CD4-positive, alpha-beta T cell (primary cell): Measurements from ENCODE around the gene SLC23A2. TPM values are rescaled to one million over a fixed set of nuclear protein-coding genes. Genes with fewer than 3 reads are reported as not detected.

Experiments
- ATAC-seq: fragments of 200-7000 bp; cut with Tn5 transposase; one replicate; pipeline ENCODE4 v1.10.0; 2022; ENCODE audit warnings: mild to moderate bottlenecking; ENCODE audit not compliant: poor library complexity
- CTCF ChIA-PET: fragments of 350-600 bp; sonication (Branson Sonifier 250); formaldehyde crosslinking; loops from one replicate; lab custom pipeline; 2021; ENCODE audit warnings: antibody characterized with exemption, inconsistent platforms; lab: Charles Lee
- POLR2A ChIA-PET: fragments of 350-600 bp; sonication (Branson Sonifier 250); formaldehyde crosslinking; loops from one replicate; lab custom pipeline; 2021; ENCODE audit warnings: antibody characterized with exemption, inconsistent platforms; lab: Charles Lee
- DNase-seq, 14 experiments: peaks; one replicate each; pipeline ENCODE4 v3.0.0-alpha.2; 2013 to 2020; ENCODE audit warnings: mixed read lengths in 2 of 14
- H3K27ac ChIP-seq, 2 donors: one replicate each; pipeline versions ENCODE4 v1.5.1 to v1.7.0; 2013; ENCODE audit warnings: low read length in 2 of 2, low read depth in 1 of 2, mild to moderate bottlenecking in 1 of 2
- H3K27me3 ChIP-seq, 2 experiments: 1 replicate in 1 of 2; 2 replicates in 1 of 2; pipeline versions ENCODE4 v1.6.1 to v1.7.0; 2013; ENCODE audit warnings: low read length in 2 of 2, control low read depth in 1 of 2, mild to moderate bottlenecking in 1 of 2, moderate library complexity in 1 of 2; ENCODE audit not compliant: insufficient read depth in 2 of 2, control insufficient read depth in 1 of 2
- H3K36me3 ChIP-seq: one replicate; pipeline ENCODE4 v1.6.1; 2013; ENCODE audit warnings: low read length, control low read depth; ENCODE audit not compliant: insufficient read depth
- H3K4me1 ChIP-seq: one replicate; pipeline ENCODE4 v1.6.1; 2013; ENCODE audit warnings: low read length, control low read depth; ENCODE audit not compliant: insufficient read depth
- H3K4me3 ChIP-seq: one replicate; pipeline ENCODE4 v1.5.1; 2013; ENCODE audit warnings: mild to moderate bottlenecking, low read length, moderate library complexity
- H3K9me3 ChIP-seq, 2 experiments: 1 replicate in 1 of 2; 2 replicates in 1 of 2; pipeline versions ENCODE4 v1.6.1 to v1.7.0; 2013; ENCODE audit warnings: low read length in 2 of 2, mild to moderate bottlenecking in 2 of 2, control low read depth in 1 of 2, moderate library complexity in 1 of 2; ENCODE audit not compliant: control insufficient read depth in 1 of 2, insufficient read depth in 1 of 2
- H3K27ac Mint-ChIP-seq: one replicate; pipeline ENCODE4 v1.8.0; 2020; ENCODE audit warnings: mixed read lengths
- H3K27me3 Mint-ChIP-seq: one replicate; pipeline ENCODE4 v1.8.0; 2021; ENCODE audit warnings: mixed read lengths
- H3K36me3 Mint-ChIP-seq: one replicate; pipeline ENCODE4 v1.8.0; 2021; ENCODE audit warnings: low read depth, mixed read lengths
- H3K4me1 Mint-ChIP-seq: one replicate; pipeline ENCODE4 v1.8.0; 2021; ENCODE audit warnings: low read depth, mixed read lengths
- H3K4me3 Mint-ChIP-seq: one replicate; pipeline ENCODE4 v1.8.0; 2020; ENCODE audit warnings: mild to moderate bottlenecking, mixed read lengths
- H3K9me3 Mint-ChIP-seq: one replicate; pipeline ENCODE4 v1.8.0; 2020; ENCODE audit warnings: mixed read lengths
- intact Hi-C, 2 experiments: fragments of 100-400 bp; cut with DNase I in 1 of 2; cut with micrococcal nuclease in 1 of 2; formaldehyde crosslinking; loops; one replicate each; pipeline versions ENCODE4 v1.15.1 to v1.9.0; 2023 to 2025; cut with DNase I, micrococcal nuclease
- total RNA-seq, 174 experiments: library from RNA in 2 of 174; stranded (reverse) in 2 of 174; gene quantifications; one replicate each; pipeline ENCODE4 v1.2.3 and lab custom pipeline; 2021 to 2026
- TF ChIP-seq, protein P1 (sequence below): fragments of 200-600 bp; IDR thresholded peaks from one replicate; pipeline ENCODE4 v1.8.0; 2022; ENCODE audit warnings: antibody characterized with exemption, mild to moderate bottlenecking

Gene SLC23A2
- total RNA-seq, 2 experiments from 2014 or later, result 22.8 to 23.0 TPM

GRCh38 chr20:4967752-4968477 is 33.4 kb downstream of the SLC23A2 start:
- Mint-ChIP-seq H3K27me3 (no peaks in the 10 kb centered on the region), H3K36me3 (peaks cover 42% of the 10 kb centered on the region), H3K9me3 (no peaks in the 10 kb centered on the region), H3K4me1 (peaks cover 4% of the 10 kb centered on the region), H3K27ac (no peak overlapping the region), H3K4me3 (no peak overlapping the region)
- TF ChIP-seq, protein P1, sequence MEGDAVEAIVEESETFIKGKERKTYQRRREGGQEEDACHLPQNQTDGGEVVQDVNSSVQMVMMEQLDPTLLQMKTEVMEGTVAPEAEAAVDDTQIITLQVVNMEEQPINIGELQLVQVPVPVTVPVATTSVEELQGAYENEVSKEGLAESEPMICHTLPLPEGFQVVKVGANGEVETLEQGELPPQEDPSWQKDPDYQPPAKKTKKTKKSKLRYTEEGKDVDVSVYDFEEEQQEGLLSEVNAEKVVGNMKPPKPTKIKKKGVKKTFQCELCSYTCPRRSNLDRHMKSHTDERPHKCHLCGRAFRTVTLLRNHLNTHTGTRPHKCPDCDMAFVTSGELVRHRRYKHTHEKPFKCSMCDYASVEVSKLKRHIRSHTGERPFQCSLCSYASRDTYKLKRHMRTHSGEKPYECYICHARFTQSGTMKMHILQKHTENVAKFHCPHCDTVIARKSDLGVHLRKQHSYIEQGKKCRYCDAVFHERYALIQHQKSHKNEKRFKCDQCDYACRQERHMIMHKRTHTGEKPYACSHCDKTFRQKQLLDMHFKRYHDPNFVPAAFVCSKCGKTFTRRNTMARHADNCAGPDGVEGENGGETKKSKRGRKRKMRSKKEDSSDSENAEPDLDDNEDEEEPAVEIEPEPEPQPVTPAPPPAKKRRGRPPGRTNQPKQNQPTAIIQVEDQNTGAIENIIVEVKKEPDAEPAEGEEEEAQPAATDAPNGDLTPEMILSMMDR, result no peak
- CTCF ChIA-PET, result no interaction called here
- Histone ChIP-seq H3K4me1 (peaks cover 2% of the 10 kb centered on the region), H3K36me3 (peaks cover 31% of the 10 kb centered on the region), H3K27ac (no peak overlapping the region), H3K4me3 (no peak overlapping the region), H3K27me3 (no peaks in the 10 kb centered on the region), H3K9me3 (no peaks in the 10 kb centered on the region)
- POLR2A ChIA-PET, result no interaction called here
- ATAC-seq (no peak), DNase-seq (no peak)
- intact Hi-C loops, result no loop called here

GRCh38 chr20:4966826-4967751 is 34.2 kb downstream of the SLC23A2 start:
- H3K36me3 ChIP-seq, result peaks cover 31% of the 10 kb centered on the region
- H3K4me1 Mint-ChIP-seq, result peaks cover 4% of the 10 kb centered on the region
- no peak overlapping the region for H3K4me3 ChIP-seq
- POLR2A ChIA-PET, result interaction anchor here (0.9 kb wide), 1 partner anchor 34 kb away, joined by 4 read pairs; the partner anchor contains the start of gene SLC23A2
- no peak overlapping the region for H3K27ac Mint-ChIP-seq
- H3K4me1 ChIP-seq, result peaks cover 9% of the 10 kb centered on the region
- peaks cover 46% of the 10 kb centered on the region for H3K36me3 Mint-ChIP-seq
- TF ChIP-seq, protein P1, result no peak
- intact Hi-C loops, result no loop called here
- no peak for ATAC-seq
- H3K9me3 ChIP-seq, result no peaks in the 10 kb centered on the region
- no peaks in the 10 kb centered on the region for H3K27me3 ChIP-seq
- H3K9me3 Mint-ChIP-seq, result peaks cover 2% of the 10 kb centered on the region
- no peak overlapping the region for H3K27ac ChIP-seq
- H3K27me3 Mint-ChIP-seq, result no peaks in the 10 kb centered on the region
- no peak for DNase-seq
- H3K4me3 Mint-ChIP-seq, result no peak overlapping the region
- CTCF ChIA-PET, result no interaction called here

DNA sequence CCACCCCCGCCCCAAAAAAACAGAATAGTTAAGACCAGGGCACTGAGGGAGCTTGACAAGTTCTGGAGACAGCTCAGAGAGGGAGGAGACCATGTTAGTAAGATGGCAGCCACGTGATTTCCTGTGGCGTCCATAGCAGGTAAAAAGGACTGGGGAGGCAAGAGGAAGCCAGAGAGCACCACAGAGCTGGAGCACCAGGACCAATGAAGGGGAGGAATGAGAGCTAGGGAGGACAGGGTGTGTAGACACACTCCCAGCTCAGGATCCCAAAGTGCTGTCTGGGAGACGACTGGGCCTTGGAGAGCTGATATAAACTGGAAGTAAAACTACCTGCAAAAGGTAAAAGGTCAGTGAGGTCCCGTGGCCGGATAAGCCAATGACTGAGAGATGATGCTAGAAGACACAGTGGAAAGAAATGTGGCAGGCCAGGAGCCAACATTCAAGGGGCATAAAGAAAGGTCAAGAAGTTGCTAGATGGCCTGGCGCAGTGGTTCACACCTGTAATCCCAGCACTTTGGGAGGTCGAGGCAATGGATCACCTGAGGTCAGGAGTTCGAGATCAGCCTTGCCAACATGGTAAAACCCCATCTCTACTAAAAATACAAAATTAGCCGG is 39.0 kb downstream of the SLC23A2 start:
- ChIA-PET CTCF (no interaction called here), POLR2A (interaction anchor here (0.6 to 1.2 kb wide), 6 partner anchors 11 to 180 kb away, joined by 3 to 5 read pairs (median 4); no protein-coding TSS in a partner anchor)
- H3K4me1 ChIP-seq, result peaks cover 16% of the 10 kb centered on the region
- ATAC-seq (peak; percentile 93), DNase-seq (peak in 13 of 14 experiments; percentile 14 to 69 (median 38))
- H3K4me3 ChIP-seq, result no peak overlapping the region
- intact Hi-C loops, result loop anchor here in 1 of 2 experiments (5.0 kb wide), 1 partner anchor 40 kb away; the partner anchor contains the start of gene SLC23A2
- Mint-ChIP-seq H3K27ac (peak overlapping the region; percentile 79), H3K9me3 (peaks cover 2% of the 10 kb centered on the region), H3K36me3 (peaks cover 11% of the 10 kb centered on the region), H3K4me1 (peaks cover 14% of the 10 kb centered on the region), H3K27me3 (no peaks in the 10 kb centered on the region), H3K4me3 (peak overlapping the region; percentile 1)
- no peaks in the 10 kb centered on the region for H3K27me3 ChIP-seq
- H3K36me3 ChIP-seq, result peaks cover 3% of the 10 kb centered on the region
- no peaks in the 10 kb centered on the region for H3K9me3 ChIP-seq
- peak overlapping the region; percentile 48 to 67 for H3K27ac ChIP-seq
- TF ChIP-seq, protein P1, result no peak
